ENCODE data around the gene NANS. TPM values are rescaled to one million over a fixed set of nuclear protein-coding genes. Genes with fewer than 3 reads are reported as not detected.
"Not testable (repeated sequence)": the region's sequence is repeated elsewhere in the genome, so short reads cannot be mapped to it uniquely, and the experiment has no call there.

The NANS gene
- total and polyA plus RNA-seq, 4 donors, result 39.2 to 57.1 (median 44.0) TPM

GRCh38 chr9:98016137-98016680 is 40.3 kb upstream of the NANS start:
- DNase-seq (no peak), ATAC-seq (ENCODE audit: low FRiP score) (no peak)
- intact Hi-C loops (cut with DNase I), result no loop called here
- Histone ChIP-seq H3K27me3 (ENCODE audit: control insufficient read depth in 1 of 2, insufficient read depth in 2 of 2, low read length in 1 of 2) (no peaks in the 10 kb centered on the region), H3K4me1 (ENCODE audit: control insufficient read depth in 1 of 2, insufficient read depth in 2 of 2, low read length in 2 of 2) (no peaks in the 10 kb centered on the region), H3K27ac (ENCODE audit: low read depth in 1 of 2, low read length in 2 of 2) (no peak overlapping the region), H3K36me3 (ENCODE audit: control insufficient read depth in 1 of 2, insufficient read depth in 2 of 2, low read length in 1 of 2) (peaks cover 6 to 7% of the 10 kb centered on the region in 2 donors), H3K4me3 (ENCODE audit: low read length in 2 of 2) (no peak overlapping the region), H3K9me3 (ENCODE audit: control insufficient read depth, low read length) (no peaks in the 10 kb centered on the region)
- WGBS, 2 donors, result 85 to 88% methylated on average over 4 of the region's 4 CpGs

- DNase-seq (no peak), ATAC-seq (ENCODE audit: low FRiP score) (no peak)
- no peak overlapping the region for H3K27ac ChIP-seq (ENCODE audit: low read depth in 1 of 2, low read length in 2 of 2)
- H3K27me3 ChIP-seq (ENCODE audit: control insufficient read depth in 1 of 2, insufficient read depth in 2 of 2, low read length in 1 of 2), result no peaks in the 10 kb centered on the region
- intact Hi-C loops (cut with DNase I), result no loop called here
- H3K9me3 ChIP-seq (ENCODE audit: control insufficient read depth, low read length), result no peaks in the 10 kb centered on the region
- H3K36me3 ChIP-seq (ENCODE audit: control insufficient read depth in 1 of 2, insufficient read depth in 2 of 2, low read length in 1 of 2), result peaks cover 6 to 7% of the 10 kb centered on the region in 2 donors
- WGBS, 2 donors, result 68 to 81% methylated on average over 1 of the region's 1 CpG
- no peak overlapping the region for H3K4me3 ChIP-seq (ENCODE audit: low read length in 2 of 2)
- no peaks in the 10 kb centered on the region for H3K4me1 ChIP-seq (ENCODE audit: control insufficient read depth in 1 of 2, insufficient read depth in 2 of 2, low read length in 2 of 2)
These were observed 39.2 kb upstream of the NANS start for GRCh38 chr9:98017306-98017705.

GRCh38 chr9:98018347-98018746 is 38.2 kb upstream of the NANS start:
- intact Hi-C loops (cut with DNase I), result no loop called here
- no peak overlapping the region for H3K4me3 ChIP-seq (ENCODE audit: low read length in 2 of 2)
- H3K4me1 ChIP-seq (ENCODE audit: control insufficient read depth in 1 of 2, insufficient read depth in 2 of 2, low read length in 2 of 2), result no peaks in the 10 kb centered on the region
- H3K36me3 ChIP-seq (ENCODE audit: control insufficient read depth in 1 of 2, insufficient read depth in 2 of 2, low read length in 1 of 2), result peaks cover 6 to 7% of the 10 kb centered on the region in 2 donors
- no peak overlapping the region for H3K27ac ChIP-seq (ENCODE audit: low read depth in 1 of 2, low read length in 2 of 2)
- no peaks in the 10 kb centered on the region for H3K9me3 ChIP-seq (ENCODE audit: control insufficient read depth, low read length)
- H3K27me3 ChIP-seq (ENCODE audit: control insufficient read depth in 1 of 2, insufficient read depth in 2 of 2, low read length in 1 of 2), result no peaks in the 10 kb centered on the region
- DNase-seq (no peak), ATAC-seq (ENCODE audit: low FRiP score) (no peak)
- WGBS, 2 donors, result 79 to 83% methylated on average over 5 of the region's 5 CpGs

- ATAC-seq (ENCODE audit: low FRiP score) (no peak), DNase-seq (no peak)
- H3K4me3 ChIP-seq (ENCODE audit: low read length in 2 of 2), result no peak overlapping the region
- no peaks in the 10 kb centered on the region for H3K27me3 ChIP-seq (ENCODE audit: control insufficient read depth in 1 of 2, insufficient read depth in 2 of 2, low read length in 1 of 2)
- H3K36me3 ChIP-seq (ENCODE audit: control insufficient read depth in 1 of 2, insufficient read depth in 2 of 2, low read length in 1 of 2), result peaks cover 6 to 7% of the 10 kb centered on the region in 2 donors
- WGBS, 2 donors, result 83 to 92% methylated on average over 4 of the region's 4 CpGs
- no peaks in the 10 kb centered on the region for H3K4me1 ChIP-seq (ENCODE audit: control insufficient read depth in 1 of 2, insufficient read depth in 2 of 2, low read length in 2 of 2)
- no peaks in the 10 kb centered on the region for H3K9me3 ChIP-seq (ENCODE audit: control insufficient read depth, low read length)
- intact Hi-C loops (cut with DNase I), result no loop called here
- H3K27ac ChIP-seq (ENCODE audit: low read depth in 1 of 2, low read length in 2 of 2), result no peak overlapping the region
These were observed 37.4 kb upstream of the NANS start for GRCh38 chr9:98019098-98019497.

- ATAC-seq (ENCODE audit: low FRiP score); H3K27ac ChIP-seq (ENCODE audit: low read depth in 1 of 2, low read length in 2 of 2); H3K4me3 ChIP-seq (ENCODE audit: low read length in 2 of 2); H3K27me3 ChIP-seq (ENCODE audit: control insufficient read depth in 1 of 2, insufficient read depth in 2 of 2, low read length in 1 of 2); H3K4me1 ChIP-seq (ENCODE audit: control insufficient read depth in 1 of 2, insufficient read depth in 2 of 2, low read length in 2 of 2); DNase-seq; H3K9me3 ChIP-seq (ENCODE audit: control insufficient read depth, low read length); H3K36me3 ChIP-seq (ENCODE audit: control insufficient read depth in 1 of 2, insufficient read depth in 2 of 2, low read length in 1 of 2): not testable (repeated sequence)
- WGBS, 2 donors, result 86 to 92% methylated on average over 5 of the region's 5 CpGs
- intact Hi-C loops (cut with DNase I), result loop anchor here in 1 of 2 donors (5.0 kb wide), 2 partner anchors 37 to 38 kb away; partner anchors contain the start of genes ANP32B and NANS
These were observed 36.7 kb upstream of the NANS start for GRCh38 chr9:98019869-98020268.

- WGBS, 2 donors, result 95 to 96% methylated on average over 8 of the region's 8 CpGs
These were observed 35.9 kb upstream of the NANS start for GRCh38 chr9:98020476-98021145.

GRCh38 chr9:98021306-98022040 is 35.1 kb upstream of the NANS start:
- Histone ChIP-seq H3K27ac (ENCODE audit: low read depth in 1 of 2, low read length in 2 of 2) (no peak overlapping the region), H3K36me3 (ENCODE audit: control insufficient read depth in 1 of 2, insufficient read depth in 2 of 2, low read length in 1 of 2) (peaks cover 0 to 6% of the 10 kb centered on the region in 2 donors), H3K4me1 (ENCODE audit: control insufficient read depth in 1 of 2, insufficient read depth in 2 of 2, low read length in 2 of 2) (no peaks in the 10 kb centered on the region), H3K4me3 (ENCODE audit: low read length in 2 of 2) (no peak overlapping the region), H3K9me3 (ENCODE audit: control insufficient read depth, low read length) (no peaks in the 10 kb centered on the region), H3K27me3 (ENCODE audit: control insufficient read depth in 1 of 2, insufficient read depth in 2 of 2, low read length in 1 of 2) (no peaks in the 10 kb centered on the region)
- ATAC-seq (ENCODE audit: low FRiP score), result no peak
- intact Hi-C loops (cut with DNase I), result loop anchor here in 1 of 2 donors (5.0 kb wide), 2 partner anchors 36 to 39 kb away; partner anchors contain the start of genes ANP32B and NANS
- 66 to 68% methylated on average over 8 of the region's 8 CpGs for WGBS, 2 donors
- DNase-seq, result no peak

More at GRCh38 chr9:98020476-98021145, 35.9 kb upstream of the NANS start:
- Histone ChIP-seq H3K4me3 (ENCODE audit: low read length in 2 of 2) (no peak overlapping the region), H3K27ac (ENCODE audit: low read depth in 1 of 2, low read length in 2 of 2) (no peak overlapping the region), H3K4me1 (ENCODE audit: control insufficient read depth in 1 of 2, insufficient read depth in 2 of 2, low read length in 2 of 2) (no peaks in the 10 kb centered on the region), H3K9me3 (ENCODE audit: control insufficient read depth, low read length) (no peaks in the 10 kb centered on the region), H3K27me3 (ENCODE audit: control insufficient read depth in 1 of 2, insufficient read depth in 2 of 2, low read length in 1 of 2) (no peaks in the 10 kb centered on the region), H3K36me3 (ENCODE audit: control insufficient read depth in 1 of 2, insufficient read depth in 2 of 2, low read length in 1 of 2) (peaks cover 3 to 6% of the 10 kb centered on the region in 2 donors)
- intact Hi-C loops (cut with DNase I), result loop anchor here in 1 of 2 donors (5.0 kb wide), 2 partner anchors 37 to 38 kb away; partner anchors contain the start of genes ANP32B and NANS
- no peak for ATAC-seq (ENCODE audit: low FRiP score)
- no peak for DNase-seq

GRCh38 chr9:98022447-98022846 is 34.1 kb upstream of the NANS start:
- WGBS, 2 donors, result 39 to 41% methylated on average over 8 of the region's 8 CpGs
- intact Hi-C loops (cut with DNase I), result loop anchor here in 1 of 2 donors (5.0 kb wide), 2 partner anchors 35 to 40 kb away; partner anchors contain the start of genes ANP32B and NANS
- Histone ChIP-seq H3K4me3 (ENCODE audit: low read length in 2 of 2) (no peak overlapping the region), H3K27me3 (ENCODE audit: control insufficient read depth in 1 of 2, insufficient read depth in 2 of 2, low read length in 1 of 2) (no peaks in the 10 kb centered on the region), H3K4me1 (ENCODE audit: control insufficient read depth in 1 of 2, insufficient read depth in 2 of 2, low read length in 2 of 2) (no peaks in the 10 kb centered on the region), H3K27ac (ENCODE audit: low read depth in 1 of 2, low read length in 2 of 2) (no peak overlapping the region), H3K9me3 (ENCODE audit: control insufficient read depth, low read length) (no peaks in the 10 kb centered on the region), H3K36me3 (ENCODE audit: control insufficient read depth in 1 of 2, insufficient read depth in 2 of 2, low read length in 1 of 2) (peaks cover 0 to 6% of the 10 kb centered on the region in 2 donors)
- DNase-seq (peak in 1 of 2 donors; percentile 76), ATAC-seq (ENCODE audit: low FRiP score) (peak; percentile 65)

All from aorta (tissue), 5 donors.